Measurements from ENCODE around the gene MYT1. TPM values are rescaled to one million over a fixed set of nuclear protein-coding genes. Genes with fewer than 3 reads are reported as not detected.

MYT1 gene
- total and polyA plus RNA-seq, 2 of the 8 experiments (the other 6 are each of a cell fraction or from before 2014, with no cell fraction given), result 0.63 to 2.0 TPM

DNA sequence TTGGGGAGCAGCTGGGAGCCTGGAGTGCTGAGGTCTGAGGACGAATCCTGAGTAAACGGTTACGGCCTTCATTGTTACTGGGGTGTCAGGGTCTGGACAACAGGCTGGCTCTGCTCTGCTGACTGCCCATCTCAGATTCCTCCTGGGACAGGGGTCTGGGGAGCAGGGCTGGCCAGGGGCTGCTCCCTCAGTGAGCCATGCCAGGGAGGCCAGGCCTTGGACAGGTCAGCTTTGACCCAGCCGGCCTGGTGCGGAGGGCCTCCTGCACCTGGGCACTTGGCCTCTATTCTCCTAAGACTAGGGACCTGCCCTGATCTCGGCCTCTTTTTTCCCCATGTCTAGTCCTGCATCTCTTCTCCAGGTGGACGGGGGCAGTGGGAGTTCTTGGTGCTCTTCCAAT lies 44.9 kb downstream of the MYT1 start:
- Histone ChIP-seq H3K4me1 (replicated peaks in 1 of 4; ENCODE audit: control insufficient read depth in 3 of 4, insufficient read depth in 4 of 4, low read length in 3 of 4) (no peaks in the 10 kb centered on the region; a peak in 2 of 7 replicates), H2BK12ac (ENCODE audit: low read depth, low read length) (no peak overlapping the region), H3K4ac (replicated peaks; ENCODE audit: insufficient read length, low read depth, low read length) (no peak overlapping the region), H4K20me1 (replicated peaks in 1 of 2; ENCODE audit: control insufficient read depth in 1 of 2, insufficient read depth in 2 of 2, low read length in 2 of 2) (peaks cover 0 to 3% of the 10 kb centered on the region in 2 experiments), H3K23ac (ENCODE audit: insufficient read length) (no peak overlapping the region), H3K14ac (ENCODE audit: insufficient read length) (no peak overlapping the region), H2BK120ac (replicated peaks; ENCODE audit: low read depth, low read length) (no peak overlapping the region), H3K9ac (replicated peaks in 1 of 4; ENCODE audit: extremely low read depth in 1 of 4, low read depth in 3 of 4, low read length in 3 of 4) (no peak overlapping the region), H3K4me2 (ENCODE audit: insufficient read depth in 1 of 2, low read depth in 2 of 2, low read length in 2 of 2) (no peak overlapping the region), H4K8ac (ENCODE audit: extremely low read depth, insufficient read depth, low read length) (no peak overlapping the region), H3K9me3 (ENCODE audit: insufficient read depth in 2 of 2, low read depth in 1 of 2, low read length in 1 of 2) (no peaks in the 10 kb centered on the region), H3K36me3 (ENCODE audit: control insufficient read depth in 2 of 4, insufficient read depth in 4 of 4, low read length in 3 of 4) (no peaks in the 10 kb centered on the region), H2BK5ac (ENCODE audit: low read depth, low read length) (no peak overlapping the region), H3K4me3 (ENCODE audit: extremely low read depth in 1 of 4, insufficient read depth in 2 of 4, low read depth in 3 of 4, low read length in 4 of 4) (no peak overlapping the region), H4K5ac (ENCODE audit: insufficient read length, low read depth, low read length) (no peak overlapping the region), H2AK5ac (ENCODE audit: low read depth, low read length) (no peak overlapping the region), H2AFZ (ENCODE audit: low read length) (no peak overlapping the region), H2BK15ac (ENCODE audit: low read length) (no peak overlapping the region), H3K56ac (replicated peaks; ENCODE audit: insufficient read length, low read depth, low read length) (no peak overlapping the region), H2BK20ac (ENCODE audit: low read length) (no peak overlapping the region), H3K18ac (ENCODE audit: extremely low read depth, low read length) (no peak overlapping the region), H3K27me3 (replicated peaks in 1 of 4; ENCODE audit: control insufficient read depth in 3 of 4, extremely low read depth in 1 of 4, insufficient read depth in 3 of 4, low read length in 3 of 4) (no peaks in the 10 kb centered on the region), H3K23me2 (ENCODE audit: low read depth, low read length) (no peaks in the 10 kb centered on the region), H3K27ac (ENCODE audit: low read depth, low read length) (no peak overlapping the region), H3K79me2 (ENCODE audit: control insufficient read depth in 1 of 2, insufficient read depth in 2 of 2, low read length in 2 of 2) (no peaks in the 10 kb centered on the region), H3K79me1 (ENCODE audit: low read depth, low read length) (no peaks in the 10 kb centered on the region), H4K91ac (replicated peaks; ENCODE audit: insufficient read length, low read length) (no peak overlapping the region)
- FAIRE-seq (no peak), DNase-seq (ENCODE audit: low read depth in 1 of 2, low spot score in 2 of 2) (no peak)
- WGBS, 2 experiments (ENCODE audit: extremely low coverage in 1 of 2, insufficient coverage in 1 of 2, insufficient read length in 1 of 2, insufficient replicate concordance in 2 of 2, low coverage in 1 of 2, low lambda C conversion rate in 2 of 2, missing lambda C conversion rate in 1 of 2), result 92% methylated on average over 6 of the region's 7 CpGs; no CpG with 5 or more reads in 1 of the 2 experiments
- POLR2A ChIA-PET (ENCODE audit: partially characterized antibody), result interaction anchor here (0.9 kb wide), 1 partner anchor 510 kb away, joined by 3 read pairs; no protein-coding TSS in a partner anchor
- CTCF ChIA-PET (ENCODE audit: partially characterized antibody), result interaction anchor here (0.9 to 1.3 kb wide), 3 partner anchors 14 to 89 kb away, joined by 3 to 6 read pairs (median 4); no protein-coding TSS in a partner anchor
- TF ChIP-seq POLR2A (IDR thresholded peaks at IDR 0.05; ENCODE audit: control extremely low read depth in 1 of 2, low read depth in 2 of 2, low read length in 2 of 2) (no peak), CHD2 (IDR thresholded peaks at IDR 0.05; ENCODE audit: low read length) (no peak), RBBP5 (IDR thresholded peaks at IDR 0.05; ENCODE audit: borderline replicate concordance, low read depth, low read length) (no peak), TCF12 (IDR thresholded peaks at IDR 0.05; ENCODE audit: low read depth, low read length) (no peak), E2F6 (IDR thresholded peaks at IDR 0.05) (no peak), KDM5A (IDR thresholded peaks at IDR 0.05; ENCODE audit: low read length) (no peak), FOSL1 (IDR thresholded peaks at IDR 0.05; ENCODE audit: insufficient read depth, low read depth, low read length) (no peak), TBP (IDR thresholded peaks at IDR 0.05; ENCODE audit: low read depth, low read length) (no peak), SIN3A (conservative IDR thresholded peaks at IDR 0.05 in 1 of 2, IDR thresholded peaks at IDR 0.05 in 1 of 2; ENCODE audit: low read depth in 1 of 2, low read length in 2 of 2) (no peak), YY1 (IDR thresholded peaks at IDR 0.05; ENCODE audit: low read depth, low read length) (no peak), NANOG (IDR thresholded peaks at IDR 0.05; ENCODE audit: insufficient read depth, low read depth, low read length, poor library complexity, severe bottlenecking) (no peak), TAF7 (optimal IDR thresholded peaks at IDR 0.05; ENCODE audit: borderline replicate concordance, low read depth, low read length) (no peak), TEAD4 (IDR thresholded peaks at IDR 0.05; ENCODE audit: low read depth, low read length) (no peak), EP300 (IDR thresholded peaks at IDR 0.05; ENCODE audit: borderline replicate concordance in 1 of 2, low read depth in 2 of 2, low read length in 2 of 2) (no peak)

All from H1 (cell line).